H9 (cell line): ENCODE data around the gene SULF2. TPM values are rescaled to one million over a fixed set of nuclear protein-coding genes. Genes with fewer than 3 reads are reported as not detected.

Experiments used
- DNase-seq: peaks from one replicate; pipeline ENCODE4 v3.0.0-alpha.2; 2017
- H2AFZ ChIP-seq: one replicate; pipeline ENCODE4 v1.6.1; 2013; ENCODE audit warnings: mild to moderate bottlenecking, low read length, control low read depth, moderate library complexity
- H2AK5ac ChIP-seq: 2 replicates; pipeline ENCODE4 v1.6.1; 2013; ENCODE audit warnings: low read length, control low read depth, mixed read lengths; ENCODE audit not compliant: insufficient read length
- H2BK120ac ChIP-seq: one replicate; pipeline ENCODE4 v1.6.1; 2013; ENCODE audit warnings: low read depth, mild to moderate bottlenecking, low read length, control low read depth, inconsistent platforms; ENCODE audit not compliant: poor library complexity, severe bottlenecking
- H2BK12ac ChIP-seq: 2 replicates; pipeline ENCODE4 v1.6.1; 2013; ENCODE audit warnings: low read length, control low read depth, mixed read lengths, low read depth; ENCODE audit not compliant: insufficient read length
- H2BK15ac ChIP-seq: 2 replicates; pipeline ENCODE4 v1.6.1; 2013; ENCODE audit warnings: low read depth, low read length, control low read depth
- H2BK20ac ChIP-seq: one replicate; pipeline ENCODE4 v1.6.1; 2013; ENCODE audit warnings: low read depth, mild to moderate bottlenecking, low read length, control low read depth, inconsistent platforms; ENCODE audit not compliant: poor library complexity, severe bottlenecking
- H2BK5ac ChIP-seq: 2 replicates; pipeline ENCODE4 v1.6.1; 2013; ENCODE audit warnings: low read length, control low read depth, mixed read lengths; ENCODE audit not compliant: insufficient read length
- H3K14ac ChIP-seq: 2 replicates; pipeline ENCODE4 v1.6.1; 2013; ENCODE audit warnings: low read length, control low read depth; ENCODE audit not compliant: insufficient read depth
- H3K18ac ChIP-seq: 2 replicates; pipeline ENCODE4 v1.6.1; 2013; ENCODE audit warnings: low read depth, mild to moderate bottlenecking, mixed read lengths, low read length, control low read depth; ENCODE audit not compliant: insufficient read length
- H3K23ac ChIP-seq: 2 replicates; pipeline ENCODE4 v1.6.1; 2013; ENCODE audit warnings: low read length, control low read depth, mixed read lengths, low read depth; ENCODE audit not compliant: insufficient read length
- H3K23me2 ChIP-seq: 2 replicates; pipeline ENCODE4 v1.6.1; 2013; ENCODE audit warnings: low read depth, mild to moderate bottlenecking, mixed read lengths, low read length, control low read depth; ENCODE audit not compliant: insufficient read length, poor library complexity, severe bottlenecking
- H3K27ac ChIP-seq: 2 replicates; pipeline ENCODE4 v1.5.1; 2013; ENCODE audit warnings: low read length, control low read depth, mixed read lengths, low read depth; ENCODE audit not compliant: insufficient read length
- H3K27me3 ChIP-seq: 2 replicates; pipeline ENCODE4 v1.6.1; 2013; ENCODE audit warnings: low read length, control low read depth, inconsistent platforms; ENCODE audit not compliant: insufficient read depth
- H3K4ac ChIP-seq: 2 replicates; pipeline ENCODE4 v1.6.1; 2013; ENCODE audit warnings: low read depth, mild to moderate bottlenecking, control low read depth, inconsistent platforms, low read length, moderate library complexity
- H3K4me1 ChIP-seq: 2 replicates; pipeline ENCODE4 v1.6.1; 2013; ENCODE audit warnings: low read length, control low read depth, inconsistent platforms; ENCODE audit not compliant: insufficient read depth
- H3K4me2 ChIP-seq: 2 replicates; pipeline ENCODE4 v1.6.1; 2013; ENCODE audit warnings: low read length, control low read depth, mixed read lengths; ENCODE audit not compliant: insufficient read length, insufficient read depth
- H3K56ac ChIP-seq: 2 replicates; pipeline ENCODE4 v1.6.1; 2013; ENCODE audit warnings: low read depth, mild to moderate bottlenecking, mixed read lengths, low read length, control low read depth; ENCODE audit not compliant: insufficient read length
- H3K79me1 ChIP-seq: 2 replicates; pipeline ENCODE4 v1.6.1; 2013; ENCODE audit warnings: low read depth, mild to moderate bottlenecking, moderate library complexity, low read length, control low read depth, inconsistent platforms; ENCODE audit not compliant: insufficient read depth, poor library complexity, severe bottlenecking
- H3K79me2 ChIP-seq: 2 replicates; pipeline ENCODE4 v1.6.1; 2013; ENCODE audit warnings: low read length, control low read depth, inconsistent platforms; ENCODE audit not compliant: insufficient read depth
- H3K9ac ChIP-seq: 2 replicates; pipeline ENCODE4 v1.6.1; 2013; ENCODE audit warnings: low read length, control low read depth, mixed read lengths; ENCODE audit not compliant: insufficient read length; ENCODE audit errors: extremely low read depth
- H3K9me3 ChIP-seq: one replicate; pipeline ENCODE4 v1.6.1; 2013; ENCODE audit warnings: low read depth, low read length, inconsistent platforms; ENCODE audit not compliant: control insufficient read depth
- H3T11ph ChIP-seq: one replicate; pipeline ENCODE4 v1.6.1; 2013; ENCODE audit warnings: mild to moderate bottlenecking, low read length, control low read depth, inconsistent platforms
- H4K20me1 ChIP-seq: one replicate; pipeline ENCODE4 v1.6.1; 2013; ENCODE audit not compliant: control insufficient read depth, insufficient read length, insufficient read depth
- H4K5ac ChIP-seq: 2 replicates; pipeline ENCODE4 v1.6.1; 2013; ENCODE audit warnings: low read depth, mild to moderate bottlenecking, mixed read lengths, low read length, control low read depth; ENCODE audit not compliant: insufficient read length
- H4K8ac ChIP-seq: replicated peaks from 2 replicates; pipeline ENCODE4 v1.6.1; 2013; ENCODE audit warnings: low read length, control low read depth, mixed read lengths, low read depth; ENCODE audit not compliant: insufficient read length
- H4K91ac ChIP-seq: 2 replicates; pipeline ENCODE4 v1.6.1; 2013; ENCODE audit warnings: low read depth, mild to moderate bottlenecking, moderate library complexity, mixed read lengths, low read length, control low read depth; ENCODE audit not compliant: insufficient read length
- H3K27ac Mint-ChIP-seq, 3 experiments: 2 replicates in 2 of 3; 3 replicates in 1 of 3; pipeline ENCODE4 v1.8.0; 2020 to 2021; ENCODE audit warnings: mixed read lengths in 3 of 3, mild to moderate bottlenecking in 1 of 3, moderate library complexity in 1 of 3
- H3K27me3 Mint-ChIP-seq: 2 replicates; pipeline ENCODE4 v1.8.0; 2021; ENCODE audit warnings: low read depth, mild to moderate bottlenecking, moderate library complexity, mixed read lengths
- H3K36me3 Mint-ChIP-seq, 3 experiments: 2 replicates in 2 of 3; 3 replicates in 1 of 3; pipeline ENCODE4 v1.8.0; 2020 to 2021; ENCODE audit warnings: low read depth in 3 of 3, mixed read lengths in 3 of 3; ENCODE audit not compliant: insufficient read depth in 1 of 3
- H3K4me1 Mint-ChIP-seq, 2 experiments: 2 replicates each; pipeline ENCODE4 v1.8.0; 2020; ENCODE audit warnings: mixed read lengths in 2 of 2
- H3K4me3 Mint-ChIP-seq, 2 experiments: 2 replicates in 1 of 2; 3 replicates in 1 of 2; pipeline ENCODE4 v1.8.0; 2020 to 2021; ENCODE audit warnings: mild to moderate bottlenecking in 2 of 2, mixed read lengths in 2 of 2, moderate library complexity in 1 of 2
- H3K9me3 Mint-ChIP-seq, 2 experiments: 2 replicates in 1 of 2; 3 replicates in 1 of 2; pipeline ENCODE4 v1.8.0; 2020; ENCODE audit warnings: mild to moderate bottlenecking in 2 of 2, mixed read lengths in 2 of 2, moderate library complexity in 1 of 2
- CTCF ChIP-seq: fragments of 200-600 bp; sonication (generic); conservative IDR thresholded peaks from 3 replicates; pipeline ENCODE4 v1.8.0; 2021; ENCODE audit warnings: antibody characterized with exemption, mild to moderate bottlenecking
- WGBS: extraction: QIAGEN DNeasy Blood & Tissue Kit; methylation state at CpG from one replicate; pipeline ENCODE4 v1.1.7; 2013; ENCODE audit warnings: missing lambda C conversion rate, low lambda C conversion rate, mixed read lengths; ENCODE audit not compliant: insufficient read length; ENCODE audit errors: extremely low coverage; 5-methylcytosine and 5-hydroxymethylcytosine counted together
- total RNA-seq: library from RNA; stranded (reverse); gene quantifications from 2 replicates; pipeline ENCODE4 v1.2.1, GENCODE V29; 2021

SULF2 gene
- total RNA-seq, 1 experiment from 2014 or later: 31.2 TPM

DNA sequence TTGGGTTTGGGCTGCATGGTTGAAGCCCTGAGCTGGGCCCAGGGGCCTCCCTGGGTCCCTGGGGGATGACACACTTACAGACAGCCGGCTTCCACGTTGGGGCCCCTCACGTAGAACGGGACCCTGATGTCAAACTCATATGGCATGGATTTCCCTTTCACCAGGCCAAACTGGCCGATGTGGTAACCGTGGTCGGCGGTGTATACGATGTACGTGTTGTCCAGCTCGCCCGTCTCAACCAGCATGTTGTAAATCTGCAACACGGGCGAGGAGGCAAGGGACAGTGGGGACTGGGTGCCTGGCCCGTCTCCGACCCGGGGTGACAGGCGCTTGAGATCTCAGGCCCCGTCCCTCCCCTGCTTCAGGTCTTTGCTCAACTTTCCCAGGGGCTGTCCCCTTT is 102.4 kb downstream of the SULF2 start:
- Histone ChIP-seq H2BK15ac (no peak overlapping the region), H3K23ac (no peak overlapping the region), H3K9me3 (no peaks in the 10 kb centered on the region), H4K20me1 (no peaks in the 10 kb centered on the region), H3K56ac (no peak overlapping the region), H3K14ac (no peak overlapping the region), H2BK12ac (no peak overlapping the region), H3T11ph (no peak overlapping the region), H2BK120ac (no peak overlapping the region), H4K8ac (no peak overlapping the region), H3K9ac (no peak overlapping the region), H3K4me2 (no peak overlapping the region), H4K5ac (no peak overlapping the region), H3K23me2 (no peaks in the 10 kb centered on the region), H3K27ac (no peak overlapping the region), H3K4me1 (no peaks in the 10 kb centered on the region), H2AFZ (no peak overlapping the region), H2BK20ac (no peak overlapping the region), H2BK5ac (no peak overlapping the region), H4K91ac (no peak overlapping the region), H2AK5ac (no peak overlapping the region), H3K4ac (no peak overlapping the region), H3K79me1 (no peaks in the 10 kb centered on the region), H3K27me3 (no peaks in the 10 kb centered on the region), H3K18ac (no peak overlapping the region), H3K79me2 (no peaks in the 10 kb centered on the region)
- Mint-ChIP-seq H3K9me3 (no peaks in the 10 kb centered on the region; a peak in 1 of 5 replicates), H3K27ac (no peak overlapping the region), H3K4me3 (no peak overlapping the region), H3K4me1 (peaks cover 12% of the 10 kb centered on the region in 2 experiments), H3K27me3 (no peaks in the 10 kb centered on the region), H3K36me3 (peaks cover 0 to 10% (median 4%) of the 10 kb centered on the region in 3 experiments; a peak in 4 of 7 replicates)
- DNase-seq: no peak
- TF ChIP-seq CTCF: no peak
- no CpG with 5 or more reads among the region's 19 CpGs for WGBS
